Esophagus squamous epithelium (tissue), 4 donors: ENCODE data around the gene FGD4.

ENCODE experiments used
- CTCF ChIP-seq, 6 experiments: fragments of 450-650 bp in 4 of 6; fragments of 200-600 bp in 2 of 6; sonication (generic) in 2 of 6; IDR thresholded peaks; one replicate each; pipeline ENCODE4 v1.5.1; 2016 to 2019; ENCODE audit warnings: antibody characterized with exemption in 6 of 6, mild to moderate bottlenecking in 4 of 6, moderate library complexity in 4 of 6
- POLR2A ChIP-seq, 4 donors: fragments of 450-650 bp; IDR thresholded peaks; one replicate each; pipeline ENCODE4 v1.6.1; 2017; ENCODE audit warnings: antibody characterized with exemption in 4 of 4, mild to moderate bottlenecking in 4 of 4, moderate library complexity in 3 of 4

GRCh38 chr12:32681272-32681671, 281.9 kb downstream of the FGD4 start:
- no peak for TF ChIP-seq CTCF (IDR thresholded peaks at IDR 0.05)
- TF ChIP-seq POLR2A (IDR thresholded peaks at IDR 0.05), result no peak
